CD4-positive, alpha-beta T cell treated with Interleukin-1 beta for 1 hour (primary cell): ENCODE results near the gene ABCA5.

Experiments used
- DNase-seq, 2 donors: peaks; one replicate each; pipeline ENCODE4 v3.0.0-alpha.2; 2020 to 2022

ABCA5 gene

DNA sequence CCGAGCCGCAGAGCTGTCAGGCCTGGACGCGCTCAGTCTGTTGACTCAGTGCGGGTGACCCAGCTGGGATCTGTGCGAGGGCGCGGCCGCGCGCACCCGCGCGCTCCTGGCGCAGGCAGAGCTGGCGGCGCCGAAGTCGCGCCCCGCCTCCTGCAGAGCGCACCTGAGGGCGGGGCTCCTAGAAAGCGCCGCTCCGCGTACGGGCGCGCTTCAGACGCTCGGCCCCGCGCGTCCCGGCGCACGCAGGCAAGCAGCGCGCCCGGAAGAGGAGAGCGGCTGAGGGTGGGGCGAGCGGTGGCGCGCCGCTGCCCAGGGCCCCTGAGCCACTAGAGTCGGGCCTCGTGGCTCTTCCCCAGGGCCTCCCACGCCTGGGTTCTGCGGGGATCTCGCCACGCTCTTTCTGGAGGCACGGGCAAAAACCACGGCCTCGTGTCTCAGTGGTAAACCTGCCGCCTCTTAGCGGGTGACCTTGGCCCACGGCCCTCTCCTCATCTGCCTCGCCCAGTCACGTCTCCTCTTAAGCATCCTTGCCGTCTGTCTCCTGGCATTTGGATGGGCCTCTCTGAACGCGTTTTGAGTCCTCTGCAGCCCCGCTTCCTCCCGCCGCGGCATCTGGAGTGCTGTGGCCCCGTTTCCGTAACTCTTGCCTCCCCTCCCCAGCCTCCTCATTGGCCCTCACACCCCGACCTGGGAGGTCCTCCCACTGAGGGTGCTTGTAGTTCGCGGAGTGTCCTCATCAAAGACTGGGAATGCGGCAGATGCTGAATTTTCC, at the start of gene ABCA5:
ABCA5 (minus strand) TSS at position 74 of the 772 bp plus-strand sequence. CDS start 12,718 bp downstream, outside the sequence.
- peak; percentile 89 for DNase-seq

- no peak for DNase-seq
Observed at GRCh38 chr17:69375229-69375628, 48.3 kb upstream of the ABCA5 start.

GRCh38 chr17:69373069-69373468, 46.1 kb upstream of the ABCA5 start:
- DNase-seq: no peak

DNA sequence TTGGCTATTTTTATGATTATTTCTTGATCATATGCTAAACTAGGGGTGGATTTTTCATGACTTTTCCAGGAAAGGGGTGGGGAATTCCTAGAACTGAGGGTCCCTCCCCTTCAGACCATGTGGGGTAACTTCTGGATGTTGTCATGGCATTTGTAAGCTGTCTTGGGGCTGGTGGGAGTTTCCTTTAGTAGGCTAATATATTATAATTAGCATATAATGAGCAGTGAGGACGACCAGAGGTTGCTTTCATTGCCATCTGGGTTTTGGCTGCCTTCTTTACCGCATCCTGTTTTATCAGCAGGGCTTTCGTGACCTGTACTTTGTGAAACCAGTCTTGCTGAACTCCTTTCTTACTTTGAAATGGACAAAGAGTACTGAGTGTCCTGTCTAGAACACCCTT, 40.4 kb upstream of the ABCA5 start:
- no peak for DNase-seq

- DNase-seq: no peak
Observed at GRCh38 chr17:69363488-69364210, 36.7 kb upstream of the ABCA5 start.

GRCh38 chr17:69361156-69361555, 34.2 kb upstream of the ABCA5 start:
- no peak for DNase-seq

- DNase-seq: peak in 1 of 2 donors; percentile 4
Observed at GRCh38 chr17:69358688-69359596, 32.0 kb upstream of the ABCA5 start.

GRCh38 chr17:69357701-69358100, 30.8 kb upstream of the ABCA5 start:
- no peak for DNase-seq

GRCh38 chr17:69356625-69357024, 29.7 kb upstream of the ABCA5 start:
- DNase-seq: no peak

DNA sequence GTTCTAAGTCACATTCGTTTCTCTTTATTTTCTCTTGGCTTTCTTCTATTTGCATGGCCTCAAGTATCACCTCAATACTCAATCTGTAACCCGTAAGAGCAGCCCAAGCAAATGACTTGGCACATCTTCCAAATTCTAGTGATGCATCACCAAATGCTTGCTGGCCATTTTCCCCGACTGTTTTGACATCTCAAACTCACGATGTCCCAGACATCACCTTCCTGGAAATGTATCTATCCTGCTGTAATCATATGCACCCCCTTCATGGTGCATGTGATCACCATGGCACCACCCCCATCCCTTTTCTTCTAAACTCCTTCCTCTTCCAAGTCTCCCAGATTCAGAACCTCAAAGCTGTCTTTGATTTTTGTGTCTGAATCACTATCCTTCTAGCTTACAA, 24.0 kb upstream of the ABCA5 start:
- no peak for DNase-seq

GRCh38 chr17:69348429-69348828, 21.5 kb upstream of the ABCA5 start:
- DNase-seq: no peak

GRCh38 chr17:69346766-69347165, 19.8 kb upstream of the ABCA5 start:
- no peak for DNase-seq

DNA sequence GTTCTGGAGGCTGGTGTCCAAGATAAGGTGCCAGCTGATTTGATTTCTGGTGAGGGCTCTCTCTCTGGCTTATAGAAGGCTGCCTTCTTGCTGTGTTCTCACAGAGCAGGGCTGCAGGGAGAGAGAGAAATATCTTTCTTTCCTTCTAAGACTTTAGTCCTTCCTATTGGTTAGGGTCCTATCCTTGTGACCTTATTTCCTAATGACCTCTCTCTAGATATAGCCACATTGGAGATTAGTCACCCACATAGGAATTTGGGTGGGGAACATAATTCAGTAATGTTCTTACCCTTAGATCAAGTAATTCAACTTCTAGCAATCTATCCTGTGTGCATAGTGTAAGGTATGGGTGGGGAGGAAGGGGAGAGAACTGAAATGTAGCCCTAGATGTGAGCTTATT, 18.0 kb upstream of the ABCA5 start:
- DNase-seq: no peak

- DNase-seq: no peak
Observed at GRCh38 chr17:69342896-69343644, 16.1 kb upstream of the ABCA5 start.

GRCh38 chr17:69339937-69340336, 13.0 kb upstream of the ABCA5 start:
- DNase-seq: no peak

DNA sequence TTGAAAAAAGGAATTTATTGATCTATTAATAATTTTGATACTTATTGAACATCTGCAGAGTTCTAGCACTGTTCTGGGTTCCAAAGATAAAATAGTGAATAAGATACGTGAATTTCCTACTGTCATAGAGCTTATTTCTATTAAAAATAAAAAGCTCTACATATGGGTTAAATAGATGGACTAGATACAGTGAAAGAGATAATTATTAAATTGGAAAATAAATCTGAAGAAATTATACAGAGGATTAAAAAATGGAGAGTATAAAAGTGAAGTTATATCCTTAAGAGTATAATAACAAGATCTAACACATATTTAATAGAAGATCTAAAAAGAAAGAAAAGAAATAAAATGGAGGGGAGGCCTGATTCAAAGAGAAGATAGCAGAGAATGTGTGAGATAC, 10.1 kb upstream of the ABCA5 start:
- DNase-seq: no peak

DNA sequence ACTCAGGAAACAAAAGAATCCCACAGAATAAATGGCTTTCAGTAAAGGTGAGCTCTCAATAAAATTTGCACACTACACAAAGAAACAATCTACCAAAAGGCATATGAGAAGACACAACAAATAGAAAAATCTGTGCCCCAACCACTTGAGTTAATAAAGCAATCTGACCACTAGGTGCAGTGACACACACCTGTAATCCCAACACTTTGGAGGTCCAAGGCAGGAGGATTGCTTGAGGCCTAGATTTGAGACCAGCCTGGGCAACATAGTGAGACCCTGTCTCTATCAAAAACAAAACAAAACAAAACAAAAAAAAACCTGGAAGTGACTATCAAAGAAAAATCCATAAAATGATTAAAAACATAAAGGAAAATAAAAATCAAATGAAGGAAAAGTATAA, 9.6 kb upstream of the ABCA5 start:
- no peak for DNase-seq

GRCh38 chr17:69335058-69335457, 8.1 kb upstream of the ABCA5 start:
- peak in 1 of 2 donors; percentile 26 for DNase-seq

DNA sequence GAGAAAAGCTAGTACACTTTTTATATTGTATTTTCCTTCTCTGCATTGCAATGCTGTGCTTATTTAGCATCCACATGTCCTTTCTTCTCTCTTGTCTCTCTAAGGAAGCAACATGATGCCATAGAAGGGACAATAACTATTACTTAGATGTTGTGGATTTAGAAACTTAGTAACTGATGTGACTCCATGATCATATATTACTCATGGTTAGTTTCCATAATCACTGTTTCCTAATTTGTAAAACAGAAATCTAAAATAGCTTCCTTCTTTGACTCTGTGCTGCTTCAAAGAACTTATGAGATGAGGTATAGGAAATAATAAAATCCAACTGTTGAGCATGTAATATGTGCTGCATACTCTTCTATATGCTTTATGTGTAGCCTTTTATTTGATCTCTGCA, 6.6 kb upstream of the ABCA5 start:
- no peak for DNase-seq

DNA sequence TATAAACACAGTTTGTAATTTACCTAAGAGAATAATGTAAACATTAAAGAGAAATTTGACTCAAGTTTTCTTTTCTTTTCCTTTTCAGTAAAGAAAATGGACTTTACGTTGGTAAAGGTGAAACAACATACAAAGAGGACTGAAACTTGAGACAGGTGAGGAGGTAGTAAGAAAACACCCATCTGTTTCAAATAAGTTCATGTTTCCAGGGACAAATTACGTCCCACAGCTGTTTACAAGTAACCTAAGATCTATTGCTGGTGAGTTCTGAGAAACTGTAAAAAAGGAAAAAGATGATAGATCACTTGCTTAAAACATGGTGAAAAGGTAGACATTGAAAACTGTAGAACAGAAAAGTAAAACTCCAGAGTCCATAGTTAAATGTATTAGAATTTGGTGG, 4.8 kb upstream of the ABCA5 start:
- DNase-seq: no peak

DNA sequence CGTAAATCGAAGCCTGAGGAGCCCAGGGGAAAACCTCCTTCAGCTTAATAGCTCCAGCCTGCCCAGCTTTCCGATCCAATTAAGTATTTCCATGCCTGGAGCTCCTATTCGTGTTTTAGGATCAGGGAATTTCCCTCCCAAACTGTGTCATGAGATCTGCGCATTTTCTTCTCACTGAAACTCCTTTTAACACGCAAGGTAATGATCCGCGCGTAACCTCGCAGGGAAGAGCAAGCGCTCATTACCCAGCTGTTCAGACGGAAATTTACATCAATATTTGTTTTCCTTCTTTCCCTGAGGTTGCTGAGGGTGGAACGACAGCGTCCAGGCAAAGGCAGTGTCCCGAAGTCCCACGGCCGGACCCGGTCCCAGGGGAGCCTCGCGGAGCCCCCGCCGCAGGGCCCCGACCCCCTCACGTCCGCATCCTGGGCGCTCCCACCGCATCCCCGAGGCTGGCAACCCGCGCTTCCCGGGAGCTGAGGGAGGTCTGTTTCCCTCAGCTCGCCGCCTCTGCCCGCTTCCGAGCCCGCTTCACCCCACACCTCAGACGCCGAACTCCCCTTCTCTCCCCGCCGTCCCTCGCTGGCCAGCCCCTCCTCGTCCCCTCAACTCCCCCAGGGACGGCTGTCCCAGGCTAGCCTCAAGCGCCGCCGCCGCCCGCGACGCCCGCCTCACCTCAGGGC, 415 bp downstream of the ABCA5 start:
- peak in 1 of 2 donors; percentile 2 for DNase-seq
